ENCODE results near the gene EEF1E1.
A peak's percentile ranks its signal among the peaks of the same experiment; 100 is the strongest.
"Not testable (repeated sequence)": the region's sequence is repeated elsewhere in the genome, so short reads cannot be mapped to it uniquely, and the experiment has no call there.

Gene EEF1E1

DNA sequence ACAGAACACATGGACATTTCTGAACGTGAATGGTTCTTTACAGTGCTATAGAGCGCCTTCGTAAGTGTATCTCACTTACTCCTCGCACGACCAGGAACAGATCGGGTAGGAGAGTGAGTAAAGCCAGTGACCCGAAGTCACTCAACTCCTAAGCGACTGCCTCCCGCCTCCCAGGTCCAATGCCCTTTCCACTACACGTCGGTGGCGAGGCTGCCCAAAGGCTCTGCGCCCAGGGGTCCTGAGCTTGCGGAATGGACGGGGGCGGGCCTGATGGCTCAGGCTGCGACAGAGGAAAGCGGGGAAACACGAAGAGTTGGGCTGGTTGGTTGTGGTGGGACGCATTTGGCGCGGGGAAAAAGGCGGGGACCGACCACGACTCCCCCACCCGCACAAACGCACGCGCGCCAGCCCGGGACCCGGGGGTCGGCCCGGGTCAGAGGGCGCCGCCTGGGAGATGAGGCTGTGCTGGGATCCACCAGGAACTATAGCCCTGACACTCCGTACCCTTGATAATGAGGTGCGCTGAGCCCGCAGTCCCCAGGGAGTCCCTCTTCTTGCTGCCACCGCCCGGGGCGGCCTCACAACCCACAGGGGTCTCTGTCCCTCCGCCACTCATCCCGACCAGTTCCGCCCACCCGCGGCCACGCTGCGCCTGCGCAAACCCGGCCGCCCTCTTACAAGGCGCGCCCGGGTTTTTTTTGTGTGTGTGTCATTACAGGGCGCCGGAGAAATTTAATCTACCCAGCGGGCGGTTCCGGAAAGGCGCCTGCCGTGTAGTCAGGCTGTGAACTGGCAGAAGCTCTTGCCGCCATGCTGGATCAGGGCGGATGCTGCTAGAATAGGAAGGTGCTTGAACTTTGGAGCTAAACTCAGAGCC lies 38.3 kb downstream of the EEF1E1 start, which contains the start of gene BLOC1S5:
TSS of gene BLOC1S5 (minus strand) at position 629 of the 877 bp plus-strand sequence. CDS start at position 616, 13 bp downstream.
- peak; percentile 98 for DNase-seq (ENCODE audit: low spot score)

DNA sequence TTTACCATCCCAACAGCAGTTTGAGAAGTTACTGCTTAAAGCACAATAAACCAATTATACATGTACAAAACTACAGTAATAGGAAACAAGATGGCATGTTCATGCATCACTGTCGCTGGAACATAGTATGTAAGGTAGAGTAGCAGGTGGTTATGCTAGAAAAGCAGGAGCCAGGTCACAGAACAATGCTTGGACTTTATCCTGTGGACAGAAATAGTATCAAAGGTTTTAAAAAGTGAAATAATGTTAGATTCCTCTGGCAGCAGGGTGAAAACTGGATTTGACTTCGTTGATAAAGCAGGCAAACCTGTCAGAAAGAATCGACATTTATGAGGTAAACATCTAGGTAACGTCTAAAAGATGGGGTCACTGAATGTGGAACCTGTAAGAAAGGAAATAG lies 40.6 kb downstream of the EEF1E1 start:
- DNase-seq (ENCODE audit: low spot score): no peak

DNA sequence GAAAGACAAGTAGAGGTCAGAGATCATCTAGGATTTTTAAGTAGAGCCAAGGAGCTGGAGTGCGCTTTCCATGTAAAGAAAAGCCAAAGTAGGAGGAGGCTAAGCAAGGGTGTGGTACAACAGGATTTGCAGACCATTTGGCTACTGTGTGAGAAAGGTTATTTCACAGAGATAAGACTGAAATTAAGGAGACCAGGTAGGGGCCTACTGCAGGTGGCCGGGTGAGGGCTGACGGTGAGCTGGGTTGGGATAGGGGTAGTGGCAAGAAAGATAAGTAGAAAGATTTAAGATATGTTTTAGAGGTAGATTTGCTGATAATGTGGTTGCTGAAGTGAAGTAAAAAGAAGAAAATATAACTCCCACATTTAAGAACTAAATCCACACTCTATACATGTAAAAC lies 42.0 kb downstream of the EEF1E1 start:
- no peak for DNase-seq (ENCODE audit: low spot score)

DNA sequence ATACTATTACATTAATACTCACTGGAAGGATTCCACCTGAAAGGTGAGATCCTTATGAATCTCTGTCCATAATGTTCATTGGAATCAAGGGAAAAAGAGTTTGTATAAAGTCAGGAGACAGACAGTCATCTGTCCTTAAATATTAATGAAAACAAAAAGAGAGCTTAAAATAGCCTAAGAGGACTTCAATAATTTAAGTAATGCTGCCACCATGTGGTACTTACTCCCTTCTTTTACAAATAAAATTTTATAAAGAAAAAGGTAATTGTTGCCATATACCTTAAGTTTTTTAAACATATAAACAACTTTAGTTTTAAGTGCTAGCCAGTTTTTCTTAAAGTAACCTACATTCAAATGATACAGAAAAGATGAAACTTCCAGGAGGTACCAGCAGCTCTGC lies 43.2 kb downstream of the EEF1E1 start:
- DNase-seq (ENCODE audit: low spot score): no peak

DNA sequence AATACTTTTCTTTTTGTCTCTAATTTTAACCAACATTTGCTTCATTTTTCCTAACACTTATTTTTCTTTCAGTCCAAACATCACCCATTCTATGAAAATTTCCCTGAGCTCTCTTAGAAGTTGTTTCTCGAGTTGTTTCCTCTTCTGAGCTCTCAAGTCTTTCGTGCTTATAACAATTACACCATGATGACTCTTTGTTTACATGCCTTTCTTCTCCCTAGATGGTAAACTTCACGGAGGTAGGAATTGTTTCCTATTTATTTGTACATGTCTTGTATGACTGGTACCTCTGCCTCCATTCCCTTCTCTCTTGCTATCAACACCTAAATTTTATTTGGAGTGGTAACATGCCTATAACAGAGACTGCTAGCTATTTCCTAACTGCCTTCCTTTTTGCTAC lies 44.6 kb downstream of the EEF1E1 start:
- no peak for DNase-seq (ENCODE audit: low spot score)

DNA sequence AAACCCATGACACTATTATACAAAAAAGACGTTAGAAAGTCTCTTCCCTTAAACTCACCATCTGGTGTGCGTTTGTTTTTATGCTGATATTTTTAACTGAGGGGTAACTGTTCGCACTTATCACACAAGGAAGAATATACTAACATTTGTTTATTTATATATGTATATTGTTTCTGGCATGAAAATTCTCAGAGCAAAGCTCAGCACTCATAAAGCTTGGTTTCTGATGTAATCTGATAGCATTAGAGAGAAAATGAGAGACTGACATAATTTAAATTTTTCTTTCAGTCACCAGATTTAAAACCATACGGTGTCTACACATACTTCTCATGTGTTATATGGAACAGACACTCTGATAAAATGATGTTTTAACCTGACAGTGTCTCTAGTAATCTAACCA lies 45.1 kb downstream of the EEF1E1 start:
- DNase-seq (ENCODE audit: low spot score): no peak

DNA sequence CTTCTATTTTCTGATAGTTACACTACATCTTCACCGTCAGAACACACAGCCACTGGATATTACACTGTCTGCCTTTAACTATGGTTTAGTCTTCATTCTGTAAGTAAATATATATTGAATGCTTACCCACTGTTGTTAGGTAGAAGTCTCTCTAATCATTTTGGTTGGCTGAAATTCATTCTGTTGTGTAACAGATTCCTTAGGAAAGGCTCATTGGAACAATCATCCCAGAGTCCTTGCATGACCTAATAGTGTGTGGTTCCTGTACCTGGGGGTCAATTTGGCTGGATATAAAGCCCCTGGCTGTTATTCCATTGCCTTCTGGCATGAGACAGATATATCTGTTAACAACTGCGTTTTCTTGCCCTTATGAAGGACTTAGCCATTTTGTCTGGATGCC lies 48.1 kb downstream of the EEF1E1 start:
- no peak for DNase-seq (ENCODE audit: low spot score)

DNA sequence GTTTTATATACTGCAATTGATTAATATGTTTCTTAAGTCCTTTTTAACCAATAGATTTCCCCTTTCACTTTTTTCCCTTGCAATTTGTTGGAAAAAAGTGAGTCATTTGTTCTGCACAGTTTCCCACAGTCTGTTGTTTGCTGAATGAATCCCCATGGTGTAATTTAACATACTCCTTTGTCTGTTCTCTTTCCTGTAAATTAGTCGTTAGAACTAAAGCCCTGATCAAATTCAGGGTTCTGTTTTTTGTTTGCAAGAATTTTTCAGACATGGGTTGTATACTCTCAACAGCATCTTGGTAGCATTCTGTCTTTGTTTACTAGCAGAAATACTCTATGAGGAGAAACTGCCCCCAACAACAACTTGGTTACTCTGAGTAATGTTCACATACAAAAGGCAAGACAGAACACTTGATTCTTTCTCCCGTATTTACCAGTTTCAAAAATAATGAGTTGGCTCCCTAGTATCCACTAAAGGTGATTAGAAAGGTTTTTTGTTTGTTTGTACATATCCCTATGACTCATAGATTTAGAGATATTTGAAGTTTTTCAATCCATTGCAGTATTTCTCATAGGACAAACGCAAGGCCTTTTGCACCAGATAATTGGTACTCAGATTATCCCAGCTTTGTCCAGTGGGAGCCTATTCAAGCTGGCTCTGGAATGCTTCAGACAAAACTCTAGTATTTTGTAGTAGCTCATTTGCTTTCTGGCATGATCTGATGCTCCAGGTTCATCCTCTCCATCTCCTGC lies 54.6 kb downstream of the EEF1E1 start:
- no peak for DNase-seq (ENCODE audit: low spot score)

DNA sequence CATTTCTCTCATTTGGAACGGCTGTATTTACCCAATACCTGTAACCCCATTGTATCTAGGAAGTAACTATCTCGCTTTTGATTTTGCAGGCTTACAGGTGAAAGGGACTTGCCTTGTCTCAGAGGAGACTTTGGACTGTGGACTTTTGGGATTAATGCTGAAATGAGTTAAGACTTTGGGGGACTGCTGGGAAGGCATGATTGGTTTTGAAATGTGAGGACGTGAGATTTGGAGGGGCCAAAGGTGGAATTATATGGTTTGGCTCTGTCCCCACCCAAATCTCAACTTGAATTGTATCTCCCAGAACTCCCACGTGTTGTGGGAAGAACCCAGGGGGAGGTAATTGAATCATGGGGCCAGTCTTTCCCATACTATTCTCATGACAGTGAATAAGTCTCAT lies 56.6 kb downstream of the EEF1E1 start:
- not testable (repeated sequence) for DNase-seq (ENCODE audit: low spot score)

DNA sequence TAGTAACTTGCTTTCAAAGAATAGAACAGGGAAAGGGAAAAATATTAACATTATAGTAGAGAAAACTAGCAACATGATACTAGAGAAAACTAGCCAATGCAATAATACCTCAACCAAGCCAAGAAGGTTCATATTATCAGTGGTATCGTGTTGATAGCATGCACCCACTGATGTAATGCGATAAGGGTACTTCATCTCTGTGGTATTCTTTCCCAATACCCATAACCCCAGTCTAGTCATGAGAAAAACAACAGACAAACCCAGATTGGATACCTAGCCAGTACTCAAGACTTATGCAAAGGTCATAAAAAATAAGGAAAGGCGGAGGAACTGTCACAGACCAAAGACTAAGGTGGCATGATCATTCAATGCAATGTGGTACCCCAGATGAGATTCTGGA lies 59.1 kb downstream of the EEF1E1 start:
- DNase-seq (ENCODE audit: low spot score): no peak

DNA sequence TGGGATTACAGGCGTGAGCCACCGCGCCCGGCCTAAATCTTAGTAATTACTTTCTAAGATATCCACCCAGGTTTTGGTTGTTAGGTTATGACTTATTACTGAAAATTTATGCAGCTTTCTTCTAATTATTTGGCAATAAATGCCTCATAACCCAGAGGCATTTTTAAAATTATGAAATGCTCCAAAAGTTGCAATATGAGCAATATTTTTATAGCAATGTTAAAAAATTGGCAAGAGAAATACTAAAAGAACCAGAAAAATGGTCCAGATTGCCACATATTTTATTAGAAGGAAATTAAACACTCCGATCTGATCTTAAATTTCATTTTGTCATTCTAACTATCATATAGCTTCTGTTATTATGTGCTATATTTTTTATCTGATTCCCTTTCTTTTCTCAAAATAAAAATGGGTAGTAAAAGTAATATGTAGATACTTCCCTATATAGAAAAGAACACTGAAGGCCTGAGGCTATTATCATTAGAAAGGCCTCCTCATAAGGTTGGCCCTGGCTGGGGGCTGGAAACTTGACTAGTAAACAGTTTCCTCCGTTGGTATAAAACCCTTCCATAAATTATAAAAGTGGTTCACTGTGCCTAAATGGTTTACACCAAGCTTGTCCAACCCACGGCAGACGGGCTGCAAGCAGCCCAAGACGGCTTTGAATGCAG lies 60.3 kb downstream of the EEF1E1 start:
- no peak for DNase-seq (ENCODE audit: low spot score)

DNA sequence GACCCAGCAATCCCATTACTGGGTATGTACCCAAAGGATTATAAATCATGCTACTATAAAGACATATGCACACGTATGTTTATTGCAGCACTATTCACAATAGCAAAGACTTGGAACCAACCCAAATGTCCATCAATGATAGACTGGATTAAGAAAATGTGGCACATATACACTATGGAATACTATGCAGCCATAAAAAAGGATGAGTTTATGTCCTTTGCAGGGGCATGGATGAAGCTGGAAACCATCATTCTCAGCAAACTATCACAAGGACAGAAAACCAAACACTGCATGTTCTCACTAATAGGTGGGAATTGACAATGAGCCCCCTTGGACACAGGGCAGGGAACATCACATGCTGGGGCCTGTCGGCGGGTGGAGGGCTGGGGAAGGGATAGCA lies 68.2 kb downstream of the EEF1E1 start:
- not testable (repeated sequence) for DNase-seq (ENCODE audit: low spot score)

DNA sequence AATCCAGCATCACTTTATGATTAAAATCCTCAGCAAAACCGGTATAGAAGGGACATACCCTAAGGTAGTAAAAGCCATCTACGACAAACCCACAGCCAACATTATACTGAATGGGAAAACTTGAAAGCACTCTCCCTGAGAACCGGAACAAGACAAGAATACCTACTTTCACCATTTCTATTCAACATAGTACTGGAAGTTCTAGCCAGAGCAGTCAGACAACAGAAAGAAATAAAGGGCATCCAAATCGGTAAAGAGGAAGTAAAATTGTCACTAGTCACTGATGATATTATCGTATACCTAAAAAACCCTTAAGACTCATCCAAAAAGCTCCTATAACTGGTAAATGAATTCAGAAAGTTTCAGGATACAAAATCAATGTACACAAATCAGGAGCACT lies 71.4 kb downstream of the EEF1E1 start:
- DNase-seq (ENCODE audit: low spot score): no peak
